ENCODE measurements around the gene PSMA1. TPM values are rescaled to one million over a fixed set of nuclear protein-coding genes. Genes with fewer than 3 reads are reported as not detected.
"Not testable (repeated sequence)": the region's sequence is repeated elsewhere in the genome, so short reads cannot be mapped to it uniquely, and the experiment has no call there.

Gene PSMA1
- polyA plus RNA-seq, 1 donor from 2014 or later = 138 TPM

- Mint-ChIP-seq H3K27ac (no peak overlapping the region), H3K36me3 (no peaks in the 10 kb centered on the region), H3K4me1 (peaks cover 6 to 11% (median 8%) of the 10 kb centered on the region in 3 donors), H3K4me3 (no peak overlapping the region), H3K9me3 (no peaks in the 10 kb centered on the region), H3K27me3 (no peaks in the 10 kb centered on the region)
These were observed 21.2 kb upstream of the PSMA1 start for GRCh38 chr11:14541192-14541947.

GRCh38 chr11:14539982-14540421 is 19.8 kb upstream of the PSMA1 start:
- Mint-ChIP-seq H3K27me3 (no peaks in the 10 kb centered on the region), H3K27ac (no peak overlapping the region), H3K9me3 (no peaks in the 10 kb centered on the region), H3K36me3 (no peaks in the 10 kb centered on the region), H3K4me1 (peaks cover 6 to 11% (median 8%) of the 10 kb centered on the region in 3 donors), H3K4me3 (no peak overlapping the region)

- no peaks in the 10 kb centered on the region for H3K9me3 Mint-ChIP-seq
- H3K36me3 Mint-ChIP-seq = no peaks in the 10 kb centered on the region
- no peaks in the 10 kb centered on the region for H3K27me3 Mint-ChIP-seq
- H3K27ac Mint-ChIP-seq = no peak overlapping the region
- H3K4me1 Mint-ChIP-seq = peaks cover 3 to 7% (median 4%) of the 10 kb centered on the region in 3 donors
- no peak overlapping the region for H3K4me3 Mint-ChIP-seq
These were observed 18.9 kb upstream of the PSMA1 start for GRCh38 chr11:14538926-14539554.

GRCh38 chr11:14538271-14538925 is 18.2 kb upstream of the PSMA1 start:
- Mint-ChIP-seq H3K27ac (no peak overlapping the region), H3K27me3 (no peaks in the 10 kb centered on the region), H3K36me3 (no peaks in the 10 kb centered on the region), H3K4me3 (no peak overlapping the region), H3K9me3 (no peaks in the 10 kb centered on the region), H3K4me1 (peaks cover 3 to 7% (median 4%) of the 10 kb centered on the region in 3 donors)

GRCh38 chr11:14537134-14537599 is 17.0 kb upstream of the PSMA1 start:
- Mint-ChIP-seq H3K27me3 (no peaks in the 10 kb centered on the region), H3K27ac (peak overlapping the region in 2 of 3 donors; percentile 49 to 94), H3K4me1 (peaks cover 3 to 7% (median 4%) of the 10 kb centered on the region in 3 donors), H3K4me3 (peak overlapping the region in 3 of 4 donors; percentile 65 to 88 (median 82)), H3K9me3 (no peaks in the 10 kb centered on the region), H3K36me3 (no peaks in the 10 kb centered on the region)

GRCh38 chr11:14535166-14535565 is 15.0 kb upstream of the PSMA1 start:
- not testable (repeated sequence) for H3K27ac Mint-ChIP-seq, H3K4me3 Mint-ChIP-seq, H3K4me1 Mint-ChIP-seq, H3K27me3 Mint-ChIP-seq, H3K36me3 Mint-ChIP-seq, H3K9me3 Mint-ChIP-seq

GRCh38 chr11:14529951-14530350 is 9.8 kb upstream of the PSMA1 start:
- no peaks in the 10 kb centered on the region for H3K9me3 Mint-ChIP-seq
- no peak overlapping the region for H3K27ac Mint-ChIP-seq
- H3K36me3 Mint-ChIP-seq = no peaks in the 10 kb centered on the region
- H3K27me3 Mint-ChIP-seq = no peaks in the 10 kb centered on the region
- H3K4me1 Mint-ChIP-seq = no peaks in the 10 kb centered on the region
- H3K4me3 Mint-ChIP-seq = no peak overlapping the region

GRCh38 chr11:14529321-14529720 is 9.1 kb upstream of the PSMA1 start:
- Mint-ChIP-seq H3K4me1 (no peaks in the 10 kb centered on the region), H3K36me3 (no peaks in the 10 kb centered on the region), H3K27ac (no peak overlapping the region), H3K4me3 (no peak overlapping the region), H3K27me3 (no peaks in the 10 kb centered on the region), H3K9me3 (no peaks in the 10 kb centered on the region)

GRCh38 chr11:14522801-14523200 is 2.6 kb upstream of the PSMA1 start:
- H3K4me1 Mint-ChIP-seq = peaks cover 11 to 22% (median 20%) of the 10 kb centered on the region in 3 donors
- no peaks in the 10 kb centered on the region for H3K36me3 Mint-ChIP-seq
- no peaks in the 10 kb centered on the region for H3K9me3 Mint-ChIP-seq
- no peaks in the 10 kb centered on the region for H3K27me3 Mint-ChIP-seq
- no peak overlapping the region for H3K27ac Mint-ChIP-seq
- no peak overlapping the region for H3K4me3 Mint-ChIP-seq

GRCh38 chr11:14522245-14522644 is 2.1 kb upstream of the PSMA1 start:
- peaks cover 11 to 24% (median 20%) of the 10 kb centered on the region in 3 donors for H3K4me1 Mint-ChIP-seq
- no peaks in the 10 kb centered on the region for H3K36me3 Mint-ChIP-seq
- H3K4me3 Mint-ChIP-seq = peak overlapping the region in 1 of 4 donors; percentile 50
- H3K9me3 Mint-ChIP-seq = no peaks in the 10 kb centered on the region
- H3K27ac Mint-ChIP-seq = no peak overlapping the region
- no peaks in the 10 kb centered on the region for H3K27me3 Mint-ChIP-seq

GRCh38 chr11:14520747-14521151 is 563 bp upstream of the PSMA1 start:
- Mint-ChIP-seq H3K27ac (peak overlapping the region; percentile 87 to 98 (median 96)), H3K4me3 (peak overlapping the region; percentile 90 to 99 (median 97)), H3K4me1 (peaks cover 11 to 26% (median 20%) of the 10 kb centered on the region in 3 donors), H3K27me3 (no peaks in the 10 kb centered on the region), H3K36me3 (no peaks in the 10 kb centered on the region), H3K9me3 (no peaks in the 10 kb centered on the region)

- peak overlapping the region; percentile 87 to 98 (median 96) for H3K27ac Mint-ChIP-seq
- no peaks in the 10 kb centered on the region for H3K9me3 Mint-ChIP-seq
- H3K4me1 Mint-ChIP-seq = peaks cover 11 to 26% (median 20%) of the 10 kb centered on the region in 3 donors
- no peaks in the 10 kb centered on the region for H3K36me3 Mint-ChIP-seq
- peak overlapping the region; percentile 90 to 99 (median 97) for H3K4me3 Mint-ChIP-seq
- no peaks in the 10 kb centered on the region for H3K27me3 Mint-ChIP-seq
These were observed 629 bp downstream of the PSMA1 start for GRCh38 chr11:14519597-14519916.

- H3K27me3 Mint-ChIP-seq = no peaks in the 10 kb centered on the region
- peak overlapping the region; percentile 86 to 96 (median 87) for H3K27ac Mint-ChIP-seq
- H3K4me3 Mint-ChIP-seq = peak overlapping the region; percentile 90 to 99 (median 97)
- H3K36me3 Mint-ChIP-seq = no peaks in the 10 kb centered on the region
- no peaks in the 10 kb centered on the region for H3K9me3 Mint-ChIP-seq
- peaks cover 11 to 26% (median 20%) of the 10 kb centered on the region in 3 donors for H3K4me1 Mint-ChIP-seq
These were observed 1.4 kb downstream of the PSMA1 start for GRCh38 chr11:14518820-14519219.

GRCh38 chr11:14513800-14514199 is 6.4 kb downstream of the PSMA1 start:
- Mint-ChIP-seq H3K27ac (no peak overlapping the region), H3K27me3 (no peaks in the 10 kb centered on the region), H3K9me3 (no peaks in the 10 kb centered on the region), H3K4me1 (peaks cover 4 to 12% (median 7%) of the 10 kb centered on the region in 3 donors), H3K36me3 (peaks cover 3% of the 10 kb centered on the region), H3K4me3 (no peak overlapping the region)

GRCh38 chr11:14506532-14506931 is 13.7 kb downstream of the PSMA1 start:
- H3K27me3 Mint-ChIP-seq = no peaks in the 10 kb centered on the region
- peaks cover 5% of the 10 kb centered on the region for H3K36me3 Mint-ChIP-seq
- peaks cover 0 to 7% (median 2%) of the 10 kb centered on the region in 3 donors for H3K4me1 Mint-ChIP-seq
- peak overlapping the region in 1 of 3 donors; percentile 18 for H3K27ac Mint-ChIP-seq
- no peak overlapping the region for H3K4me3 Mint-ChIP-seq
- no peaks in the 10 kb centered on the region for H3K9me3 Mint-ChIP-seq
